ENCODE data around the gene NPS. TPM values are rescaled to one million over a fixed set of nuclear protein-coding genes. Genes with fewer than 3 reads are reported as not detected.

The NPS gene
- total and polyA plus RNA-seq, 12 donors: not detected

GRCh38 chr10:127563718-127564553 is 14.8 kb downstream of the NPS start:
- Histone ChIP-seq H3K36me3 (no peaks in the 10 kb centered on the region), H3K4me1 (peaks cover 0 to 7% (median 0%) of the 10 kb centered on the region in 9 donors), H3K9me3 (peaks cover 0 to 4% (median 0%) of the 10 kb centered on the region in 11 donors), H3K27me3 (no peaks in the 10 kb centered on the region), H3K27ac (no peak overlapping the region), H3K4me3 (no peak overlapping the region)
- peak; percentile 27 to 68 (median 48) for TF ChIP-seq CTCF (IDR thresholded peaks at IDR 0.05)
- intact Hi-C loops (cut with DNase I): loop anchor here in 1 of 10 donors (10.0 kb wide), 1 partner anchor 131 kb away; no protein-coding TSS in a partner anchor
- DNase-seq: peak in 1 of 2 donors; percentile 35
- peak in 1 of 8 donors; percentile 52 for ATAC-seq
- WGBS, 2 donors: 60 to 65% methylated on average over 10 of the region's 10 CpGs

GRCh38 chr10:127564644-127565043 is 15.5 kb downstream of the NPS start:
- no peak for TF ChIP-seq CTCF (IDR thresholded peaks at IDR 0.05)
- Histone ChIP-seq H3K9me3 (peaks cover 0 to under 1% (median 0%) of the 10 kb centered on the region in 11 donors), H3K4me3 (no peak overlapping the region), H3K27me3 (no peaks in the 10 kb centered on the region), H3K4me1 (peaks cover 0 to 7% (median 0%) of the 10 kb centered on the region in 9 donors), H3K27ac (peak overlapping the region in 1 of 10 donors; percentile 7), H3K36me3 (no peaks in the 10 kb centered on the region)
- intact Hi-C loops (cut with DNase I): loop anchor here in 1 of 10 donors (10.0 kb wide), 1 partner anchor 130 kb away; no protein-coding TSS in a partner anchor
- 69 to 72% methylated on average over 4 of the region's 4 CpGs for WGBS, 2 donors
- peak in 1 of 8 donors; percentile 39 for ATAC-seq
- no peak for DNase-seq

GRCh38 chr10:127565583-127565982 is 16.5 kb downstream of the NPS start:
- Histone ChIP-seq H3K4me1 (peaks cover 0 to 7% (median 0%) of the 10 kb centered on the region in 9 donors), H3K27ac (no peak overlapping the region), H3K4me3 (no peak overlapping the region), H3K9me3 (no peaks in the 10 kb centered on the region), H3K27me3 (no peaks in the 10 kb centered on the region), H3K36me3 (no peaks in the 10 kb centered on the region)
- WGBS, 2 donors: 79 to 82% methylated on average over 4 of the region's 4 CpGs
- no peak for TF ChIP-seq CTCF (IDR thresholded peaks at IDR 0.05)
- intact Hi-C loops (cut with DNase I): loop anchor here in 1 of 10 donors (10.0 kb wide), 1 partner anchor 129 kb away; no protein-coding TSS in a partner anchor
- no peak for ATAC-seq
- DNase-seq: no peak

- intact Hi-C loops (cut with DNase I): loop anchor here in 1 of 10 donors (10.0 kb wide), 1 partner anchor 126 kb away; no protein-coding TSS in a partner anchor
- peaks cover 0 to 19% (median 11%) of the 10 kb centered on the region in 11 donors for H3K9me3 ChIP-seq
- no peaks in the 10 kb centered on the region for H3K27me3 ChIP-seq
- no peaks in the 10 kb centered on the region for H3K36me3 ChIP-seq
- DNase-seq (no peak), ATAC-seq (no peak)
- no peak overlapping the region for H3K4me3 ChIP-seq
- TF ChIP-seq CTCF (IDR thresholded peaks at IDR 0.05): no peak
- peaks cover 0 to 5% (median 0%) of the 10 kb centered on the region in 9 donors for H3K4me1 ChIP-seq
- no peak overlapping the region for H3K27ac ChIP-seq
- WGBS, 2 donors: 79 to 89% methylated on average over 4 of the region's 4 CpGs
Measured at GRCh38 chr10:127569210-127569609, 20.1 kb downstream of the NPS start.
